SK-N-SH (cell line): ENCODE data around the gene DEPDC4.

Source experiments
- ELF1 ChIP-seq: IDR thresholded peaks from 2 replicates; pipeline ENCODE4 v1.4.0; 2012
- EP300 ChIP-seq, 2 experiments: IDR thresholded peaks; 2 replicates each; pipeline versions ENCODE4 v1.4.0 to v1.6.1; 2012; ENCODE audit warnings: borderline replicate concordance in 1 of 2, low read depth in 1 of 2, low read length in 1 of 2
- SIN3A ChIP-seq: IDR thresholded peaks from 2 replicates; pipeline ENCODE4 v1.6.1; 2012; ENCODE audit warnings: low read depth, mild to moderate bottlenecking, low read length, moderate library complexity, borderline replicate concordance
- TF ChIP-seq, protein P1 (sequence below): IDR thresholded peaks from 2 replicates; pipeline ENCODE4; 2012
- TF ChIP-seq, protein P2 (sequence below): fragments of 200-600 bp; sonication (generic); IDR thresholded peaks from 2 replicates; pipeline ENCODE4 v1.6.1; 2017; ENCODE audit warnings: antibody characterized with exemption, mild to moderate bottlenecking, moderate library complexity
- TF ChIP-seq, protein P3 (sequence below): IDR thresholded peaks from 2 replicates; pipeline ENCODE4 v1.4.0; 2012; ENCODE audit warnings: low read depth, borderline replicate concordance

DNA sequence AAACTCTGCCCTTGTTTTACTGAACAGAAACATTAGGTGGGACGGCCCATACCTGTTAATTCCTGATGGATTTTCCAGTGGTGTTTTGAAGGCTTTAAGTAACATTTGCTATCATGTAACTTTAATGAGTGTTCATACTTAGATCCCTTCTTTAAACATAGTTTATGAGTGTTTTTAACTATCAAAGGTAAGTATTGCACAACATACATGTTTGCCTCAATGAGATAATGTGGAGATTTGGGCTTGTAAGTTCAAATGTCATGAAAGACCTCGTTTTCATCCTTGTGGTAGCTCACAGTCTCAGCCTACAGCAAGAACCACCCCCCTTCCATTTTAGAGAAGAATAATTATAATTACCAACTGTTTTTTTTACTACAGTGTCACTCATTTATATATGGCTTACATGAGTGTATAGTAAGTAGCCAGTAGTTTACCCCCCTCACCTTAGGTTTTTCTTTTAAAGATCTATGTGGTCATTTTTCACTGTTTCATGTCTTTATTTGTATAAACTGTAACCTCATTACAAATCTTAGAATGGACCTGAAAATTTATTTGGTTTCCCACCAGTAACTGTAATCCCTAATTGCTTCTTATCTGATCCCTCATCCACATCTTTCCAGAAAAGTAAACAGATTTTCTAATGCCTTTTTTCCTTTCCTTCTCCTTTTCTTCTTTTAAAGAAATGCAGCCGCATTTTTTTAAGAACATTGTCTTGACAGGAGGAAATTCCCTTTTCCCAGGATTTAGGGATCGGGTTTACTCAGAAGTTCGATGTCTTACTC lies 47.4 kb downstream of the DEPDC4 start:
- TF ChIP-seq ELF1 (no peak), EP300 (IDR thresholded peaks at IDR 0.05; ENCODE audit: borderline replicate concordance in 1 of 2, low read depth in 1 of 2, low read length in 1 of 2) (no peak), SIN3A (no peak)
- TF ChIP-seq, protein P1, sequence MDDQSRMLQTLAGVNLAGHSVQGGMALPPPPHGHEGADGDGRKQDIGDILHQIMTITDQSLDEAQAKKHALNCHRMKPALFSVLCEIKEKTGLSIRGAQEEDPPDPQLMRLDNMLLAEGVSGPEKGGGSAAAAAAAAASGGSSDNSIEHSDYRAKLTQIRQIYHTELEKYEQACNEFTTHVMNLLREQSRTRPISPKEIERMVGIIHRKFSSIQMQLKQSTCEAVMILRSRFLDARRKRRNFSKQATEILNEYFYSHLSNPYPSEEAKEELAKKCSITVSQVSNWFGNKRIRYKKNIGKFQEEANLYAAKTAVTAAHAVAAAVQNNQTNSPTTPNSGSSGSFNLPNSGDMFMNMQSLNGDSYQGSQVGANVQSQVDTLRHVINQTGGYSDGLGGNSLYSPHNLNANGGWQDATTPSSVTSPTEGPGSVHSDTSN: no peak
- TF ChIP-seq, protein P2, sequence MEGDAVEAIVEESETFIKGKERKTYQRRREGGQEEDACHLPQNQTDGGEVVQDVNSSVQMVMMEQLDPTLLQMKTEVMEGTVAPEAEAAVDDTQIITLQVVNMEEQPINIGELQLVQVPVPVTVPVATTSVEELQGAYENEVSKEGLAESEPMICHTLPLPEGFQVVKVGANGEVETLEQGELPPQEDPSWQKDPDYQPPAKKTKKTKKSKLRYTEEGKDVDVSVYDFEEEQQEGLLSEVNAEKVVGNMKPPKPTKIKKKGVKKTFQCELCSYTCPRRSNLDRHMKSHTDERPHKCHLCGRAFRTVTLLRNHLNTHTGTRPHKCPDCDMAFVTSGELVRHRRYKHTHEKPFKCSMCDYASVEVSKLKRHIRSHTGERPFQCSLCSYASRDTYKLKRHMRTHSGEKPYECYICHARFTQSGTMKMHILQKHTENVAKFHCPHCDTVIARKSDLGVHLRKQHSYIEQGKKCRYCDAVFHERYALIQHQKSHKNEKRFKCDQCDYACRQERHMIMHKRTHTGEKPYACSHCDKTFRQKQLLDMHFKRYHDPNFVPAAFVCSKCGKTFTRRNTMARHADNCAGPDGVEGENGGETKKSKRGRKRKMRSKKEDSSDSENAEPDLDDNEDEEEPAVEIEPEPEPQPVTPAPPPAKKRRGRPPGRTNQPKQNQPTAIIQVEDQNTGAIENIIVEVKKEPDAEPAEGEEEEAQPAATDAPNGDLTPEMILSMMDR: no peak
- TF ChIP-seq, protein P3, sequence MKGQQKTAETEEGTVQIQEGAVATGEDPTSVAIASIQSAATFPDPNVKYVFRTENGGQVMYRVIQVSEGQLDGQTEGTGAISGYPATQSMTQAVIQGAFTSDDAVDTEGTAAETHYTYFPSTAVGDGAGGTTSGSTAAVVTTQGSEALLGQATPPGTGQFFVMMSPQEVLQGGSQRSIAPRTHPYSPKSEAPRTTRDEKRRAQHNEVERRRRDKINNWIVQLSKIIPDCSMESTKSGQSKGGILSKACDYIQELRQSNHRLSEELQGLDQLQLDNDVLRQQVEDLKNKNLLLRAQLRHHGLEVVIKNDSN: no peak
